HepG2 (cell line): ENCODE results near the gene AKAP1. TPM values are rescaled to one million over a fixed set of nuclear protein-coding genes. Genes with fewer than 3 reads are reported as not detected.
A peak's percentile ranks its signal among the peaks of the same experiment; 100 is the strongest.

Experiments used
- BHLHE40 ChIP-seq: IDR thresholded peaks from 2 replicates; pipeline ENCODE4 v1.6.1; 2011; ENCODE audit warnings: low read length, improper control_type of control experiment
- CEBPG ChIP-seq: IDR thresholded peaks from 2 replicates; pipeline ENCODE4 v1.6.1; 2016
- CHD2 ChIP-seq: IDR thresholded peaks from 2 replicates; pipeline ENCODE4 v1.6.1; 2011; ENCODE audit warnings: low read depth, low read length, improper control_type of control experiment
- ELF3 ChIP-seq: IDR thresholded peaks from 2 replicates; pipeline ENCODE4 v1.6.1; 2016; ENCODE audit warnings: missing genetic modification reagents, missing compliant biosample characterization
- HDAC6 ChIP-seq: fragments of 200-600 bp; sonication (generic); IDR thresholded peaks from 2 replicates; pipeline ENCODE4 v1.7.0; 2017; ENCODE audit warnings: mild to moderate bottlenecking, antibody characterized with exemption, low read length, low read depth
- HNRNPH1 ChIP-seq: fragments of 200-400 bp; formaldehyde crosslinking; optimal IDR thresholded peaks from 2 replicates; pipeline ENCODE3; 2017; ENCODE audit warnings: mild to moderate bottlenecking, low read depth, low read length
- HOXA7 ChIP-seq: sonication (generic); formaldehyde crosslinking; IDR thresholded peaks from 2 replicates; pipeline ENCODE4 v1.8.1; 2022; ENCODE audit warnings: mild to moderate bottlenecking, missing genetic modification reagents, moderate library complexity
- KDM5A ChIP-seq: fragments of 200-600 bp; sonication (generic); IDR thresholded peaks from 2 replicates; pipeline ENCODE4 v1.7.0; 2018; ENCODE audit warnings: antibody characterized with exemption, mild to moderate bottlenecking, low read length, borderline replicate concordance
- NR2F6 ChIP-seq, 2 experiments: IDR thresholded peaks; 2 replicates each; pipeline ENCODE4 v1.6.1; 2016; ENCODE audit warnings: antibody characterized with exemption in 1 of 2, mild to moderate bottlenecking in 1 of 2
- REL ChIP-seq: sonication (generic); formaldehyde crosslinking; conservative IDR thresholded peaks from 2 replicates; pipeline ENCODE4 v1.8.0; 2022; ENCODE audit warnings: mild to moderate bottlenecking, missing genetic modification reagents, moderate library complexity
- REXO4 ChIP-seq: sonication (generic); formaldehyde crosslinking; IDR thresholded peaks from 2 replicates; pipeline ENCODE4 v1.8.0; 2022; ENCODE audit warnings: missing genetic modification reagents, mild to moderate bottlenecking, borderline replicate concordance
- TFAP4 ChIP-seq: sonication (generic); IDR thresholded peaks from 2 replicates; pipeline ENCODE4 v1.6.1; 2016; ENCODE audit warnings: low read depth, borderline replicate concordance
- TSC22D2 ChIP-seq: sonication (generic); formaldehyde crosslinking; IDR thresholded peaks from 2 replicates; pipeline ENCODE4 v1.5.1; 2020; ENCODE audit warnings: missing genetic modification reagents, mild to moderate bottlenecking, borderline replicate concordance
- XRCC5 ChIP-seq: fragments of 200-400 bp; formaldehyde crosslinking; optimal IDR thresholded peaks from 2 replicates; pipeline ENCODE3; 2017; ENCODE audit warnings: mild to moderate bottlenecking, low read length
- ZC3H13 ChIP-seq: sonication (generic); formaldehyde crosslinking; IDR thresholded peaks from 2 replicates; pipeline ENCODE4 v1.8.1; 2023; ENCODE audit warnings: mild to moderate bottlenecking, missing genetic modification reagents, moderate library complexity
- ZMYM3 ChIP-seq: sonication (generic); formaldehyde crosslinking; IDR thresholded peaks from 2 replicates; pipeline ENCODE4 v1.5.1; 2020; ENCODE audit warnings: mild to moderate bottlenecking, missing genetic modification reagents
- ZNF10 ChIP-seq: sonication (generic); formaldehyde crosslinking; IDR thresholded peaks from 2 replicates; pipeline ENCODE4 v1.4.0; 2020; ENCODE audit warnings: mild to moderate bottlenecking, low read depth, missing genetic modification reagents, borderline replicate concordance
- ZNF143 ChIP-seq: sonication (generic); formaldehyde crosslinking; IDR thresholded peaks from 2 replicates; pipeline ENCODE4 v1.4.0; 2020; ENCODE audit warnings: missing genetic modification reagents
- ZNF503 ChIP-seq: sonication (generic); formaldehyde crosslinking; IDR thresholded peaks from 2 replicates; pipeline ENCODE4 v1.4.0; 2020; ENCODE audit warnings: missing genetic modification reagents
- ZNF552 ChIP-seq: sonication (generic); formaldehyde crosslinking; IDR thresholded peaks from 2 replicates; pipeline ENCODE4 v1.9.0; 2022; ENCODE audit warnings: missing genetic modification reagents, mild to moderate bottlenecking, borderline replicate concordance
- ZNF839 ChIP-seq: sonication (generic); formaldehyde crosslinking; IDR thresholded peaks from 2 replicates; pipeline ENCODE4 v1.4.0; 2020; ENCODE audit warnings: missing genetic modification reagents, mild to moderate bottlenecking, borderline replicate concordance
- ZSCAN20 ChIP-seq: sonication (generic); formaldehyde crosslinking; IDR thresholded peaks from 2 replicates; pipeline ENCODE4 v1.4.0; 2020; ENCODE audit warnings: missing genetic modification reagents, mild to moderate bottlenecking, borderline replicate concordance
- polyA plus RNA-seq, 8 experiments: library from polyadenylated mRNA; depleted of rRNA in 3 of 8; stranded (reverse) in 7 of 8; unstranded in 1 of 8; fragments of >200 nt; fragmentation: Illumina TruSeq in 4 of 8; extraction: Trizol in 4 of 8; gene quantifications; 2 replicates each; pipeline versions ENCODE4 v1.2.1 to v1.2.3, GENCODE V29; 2011 to 2016; ENCODE audit warnings: low read depth in 4 of 8, missing spikeins in 1 of 8, mixed read lengths in 1 of 8; ENCODE audit not compliant: insufficient read depth in 1 of 8
- total RNA-seq, 5 experiments: library from RNA; depleted of rRNA; stranded (reverse); fragments of >200 nt; fragmentation: Illumina TruSeq; extraction: Trizol; gene quantifications; 2 replicates each; pipeline ENCODE4 v1.2.3, GENCODE V29; 2016; ENCODE audit warnings: low read depth in 1 of 5
- TF ChIP-seq, protein P1 (sequence below): sonication (generic); formaldehyde crosslinking; IDR thresholded peaks from 2 replicates; pipeline ENCODE4 v1.4.0; 2020; ENCODE audit warnings: missing genetic modification reagents, mild to moderate bottlenecking, borderline replicate concordance
- TF ChIP-seq, protein P2 (sequence below): sonication (generic); formaldehyde crosslinking; IDR thresholded peaks from 2 replicates; pipeline ENCODE4 v1.8.1; 2023; ENCODE audit warnings: mild to moderate bottlenecking, inconsistent platforms, moderate library complexity, missing genetic modification reagents, borderline replicate concordance
- TF ChIP-seq, protein P3 (sequence below): sonication (generic); formaldehyde crosslinking; IDR thresholded peaks from 2 replicates; pipeline ENCODE4 v1.4.0; 2020; ENCODE audit warnings: missing genetic modification reagents

Gene AKAP1
- total and polyA plus RNA-seq, 2 of the 13 experiments (the other 11 are each of a cell fraction or from before 2014, with no cell fraction given) = 101 to 131 TPM

GRCh38 chr17:57113656-57114055 is 28.6 kb downstream of the AKAP1 start (continued):
- TF ChIP-seq, protein P1, sequence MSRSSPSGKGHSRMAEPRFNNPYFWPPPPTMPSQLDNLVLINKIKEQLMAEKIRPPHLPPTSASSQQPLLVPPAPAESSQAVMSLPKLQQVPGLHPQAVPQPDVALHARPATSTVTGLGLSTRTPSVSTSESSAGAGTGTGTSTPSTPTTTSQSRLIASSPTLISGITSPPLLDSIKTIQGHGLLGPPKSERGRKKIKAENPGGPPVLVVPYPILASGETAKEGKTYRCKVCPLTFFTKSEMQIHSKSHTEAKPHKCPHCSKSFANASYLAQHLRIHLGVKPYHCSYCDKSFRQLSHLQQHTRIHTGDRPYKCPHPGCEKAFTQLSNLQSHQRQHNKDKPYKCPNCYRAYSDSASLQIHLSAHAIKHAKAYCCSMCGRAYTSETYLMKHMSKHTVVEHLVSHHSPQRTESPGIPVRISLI (CRISPR knock-in tag) = no peak
- TF ChIP-seq BHLHE40 (0 out of 2 replicates have a peak, but pooled peaks have one; percentile 13), HNRNPH1 (no peak), HDAC6 (no peak), ZSCAN20 (CRISPR knock-in tag) (no peak), ZNF839 (no peak), TFAP4 (no peak), ZNF552 (CRISPR knock-in tag) (no peak), ELF3 (no peak), XRCC5 (no peak), REXO4 (0 out of 2 replicates have a peak, but pooled peaks have one; percentile 34), ZC3H13 (CRISPR knock-in tag) (no peak), REL (CRISPR knock-in tag) (no peak), ZNF10 (no peak), CEBPG (CRISPR knock-in tag) (no peak), NR2F6 (IDR thresholded peaks at IDR 0.05) (peak; percentile 31; the same call in 1 of the 2 replicates), NR2F6 (CRISPR knock-in tag; IDR thresholded peaks at IDR 0.05) (0 out of 2 replicates have a peak, but pooled peaks have one; percentile 35), ZMYM3 (CRISPR knock-in tag) (0 out of 2 replicates have a peak, but pooled peaks have one; percentile 41), ZNF503 (CRISPR knock-in tag) (no peak), CHD2 (no peak), ZNF143 (CRISPR knock-in tag) (no peak), KDM5A (no peak), TSC22D2 (no peak), HOXA7 (CRISPR knock-in tag) (no peak)
- TF ChIP-seq, protein P2, sequence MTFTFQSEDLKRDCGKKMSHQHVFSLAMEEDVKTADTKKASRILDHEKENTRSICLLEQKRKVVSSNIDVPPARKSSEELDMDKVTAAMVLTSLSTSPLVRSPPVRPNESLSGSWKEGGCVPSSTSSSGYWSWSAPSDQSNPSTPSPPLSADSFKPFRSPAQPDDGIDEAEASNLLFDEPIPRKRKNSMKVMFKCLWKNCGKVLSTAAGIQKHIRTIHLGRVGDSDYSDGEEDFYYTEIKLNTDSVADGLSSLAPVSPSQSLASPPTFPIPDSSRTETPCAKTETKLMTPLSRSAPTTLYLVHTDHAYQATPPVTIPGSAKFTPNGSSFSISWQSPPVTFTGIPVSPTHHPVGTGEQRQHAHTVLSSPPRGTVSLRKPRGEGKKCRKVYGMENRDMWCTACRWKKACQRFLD (CRISPR knock-in tag) = no peak
- TF ChIP-seq, protein P3, sequence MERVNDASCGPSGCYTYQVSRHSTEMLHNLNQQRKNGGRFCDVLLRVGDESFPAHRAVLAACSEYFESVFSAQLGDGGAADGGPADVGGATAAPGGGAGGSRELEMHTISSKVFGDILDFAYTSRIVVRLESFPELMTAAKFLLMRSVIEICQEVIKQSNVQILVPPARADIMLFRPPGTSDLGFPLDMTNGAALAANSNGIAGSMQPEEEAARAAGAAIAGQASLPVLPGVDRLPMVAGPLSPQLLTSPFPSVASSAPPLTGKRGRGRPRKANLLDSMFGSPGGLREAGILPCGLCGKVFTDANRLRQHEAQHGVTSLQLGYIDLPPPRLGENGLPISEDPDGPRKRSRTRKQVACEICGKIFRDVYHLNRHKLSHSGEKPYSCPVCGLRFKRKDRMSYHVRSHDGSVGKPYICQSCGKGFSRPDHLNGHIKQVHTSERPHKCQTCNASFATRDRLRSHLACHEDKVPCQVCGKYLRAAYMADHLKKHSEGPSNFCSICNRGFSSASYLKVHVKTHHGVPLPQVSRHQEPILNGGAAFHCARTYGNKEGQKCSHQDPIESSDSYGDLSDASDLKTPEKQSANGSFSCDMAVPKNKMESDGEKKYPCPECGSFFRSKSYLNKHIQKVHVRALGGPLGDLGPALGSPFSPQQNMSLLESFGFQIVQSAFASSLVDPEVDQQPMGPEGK (CRISPR knock-in tag) = no peak
